ENCODE measurements around the gene PAGE3. TPM values are rescaled to one million over a fixed set of nuclear protein-coding genes. Genes with fewer than 3 reads are reported as not detected.

Gene PAGE3
- total and polyA plus RNA-seq, 5 donors, result not detected

Other genes with a start within 250 kb of the PAGE3 start
- under 1 TPM in 3 of 4 donors, not detected in 1; 0.45 to 0.59 (median 0.46) TPM for gene ALAS2, start 233.9 kb downstream of the PAGE3 start, total RNA-seq
- not detected for gene ALAS2, start 233.9 kb downstream of the PAGE3 start, polyA plus RNA-seq
- not detected for gene PAGE2B, start 189.9 kb downstream of the PAGE3 start, total RNA-seq
- gene PAGE2B, start 189.9 kb downstream of the PAGE3 start, polyA plus RNA-seq, result not detected
- not detected for gene PAGE2, start 175.9 kb downstream of the PAGE3 start, total RNA-seq
- gene PAGE2, start 175.9 kb downstream of the PAGE3 start, polyA plus RNA-seq, result not detected
- gene PAGE5, start 44.6 kb downstream of the PAGE3 start, total RNA-seq, result not detected
- not detected for gene PAGE5, start 44.6 kb downstream of the PAGE3 start, polyA plus RNA-seq
- gene MAGEH1, start 187.2 kb upstream of the PAGE3 start, total RNA-seq, result 10 to 100 TPM; 21.1 to 26.8 (median 22.7) TPM
- gene MAGEH1, start 187.2 kb upstream of the PAGE3 start, polyA plus RNA-seq, result 22.1 TPM
- gene USP51, start 224.9 kb upstream of the PAGE3 start, total RNA-seq, result 1 to 10 TPM; 3.5 to 5.2 (median 4.3) TPM
- gene USP51, start 224.9 kb upstream of the PAGE3 start, polyA plus RNA-seq, result 1.7 TPM

Measured in right cardiac atrium (tissue), 5 donors.